Neural crest cell (in vitro differentiated cells): Measurements from ENCODE around the gene GPR21. TPM values are rescaled to one million over a fixed set of nuclear protein-coding genes. Genes with fewer than 3 reads are reported as not detected.

Source experiments
- DNase-seq: peaks from one replicate; pipeline ENCODE4 v3.0.0; 2021; ENCODE audit warnings: low read depth, mixed read lengths, low spot score
- H3K27ac Mint-ChIP-seq: one replicate; pipeline ENCODE4 v1.8.0; 2021; ENCODE audit warnings: mild to moderate bottlenecking, mixed read lengths; ENCODE audit not compliant: unreplicated experiment
- H3K27me3 Mint-ChIP-seq: 2 replicates; pipeline ENCODE4 v1.8.0; 2021; ENCODE audit warnings: low read depth, mild to moderate bottlenecking, mixed read lengths
- H3K36me3 Mint-ChIP-seq: 2 replicates; pipeline ENCODE4 v1.8.0; 2021; ENCODE audit warnings: low read depth, mild to moderate bottlenecking, mixed read lengths
- H3K4me1 Mint-ChIP-seq: 2 replicates; pipeline ENCODE4 v1.8.0; 2021; ENCODE audit warnings: mixed read lengths
- H3K4me3 Mint-ChIP-seq: one replicate; pipeline ENCODE4 v1.8.0; 2021; ENCODE audit warnings: mild to moderate bottlenecking, mixed read lengths
- H3K9me3 Mint-ChIP-seq: 2 replicates; pipeline ENCODE4 v1.8.0; 2021; ENCODE audit warnings: mixed read lengths
- total RNA-seq: library from RNA; stranded (reverse); gene quantifications from 2 replicates; pipeline ENCODE4 v1.2.1, GENCODE V29; 2021
- TF ChIP-seq, protein P1 (sequence below): fragments of 200-600 bp; sonication (generic); conservative IDR thresholded peaks from 2 replicates; pipeline ENCODE4 v1.5.0; 2021; ENCODE audit warnings: antibody characterized with exemption, mild to moderate bottlenecking

Gene GPR21
- total RNA-seq, 1 donor from 2014 or later = 1.0 TPM

DNA sequence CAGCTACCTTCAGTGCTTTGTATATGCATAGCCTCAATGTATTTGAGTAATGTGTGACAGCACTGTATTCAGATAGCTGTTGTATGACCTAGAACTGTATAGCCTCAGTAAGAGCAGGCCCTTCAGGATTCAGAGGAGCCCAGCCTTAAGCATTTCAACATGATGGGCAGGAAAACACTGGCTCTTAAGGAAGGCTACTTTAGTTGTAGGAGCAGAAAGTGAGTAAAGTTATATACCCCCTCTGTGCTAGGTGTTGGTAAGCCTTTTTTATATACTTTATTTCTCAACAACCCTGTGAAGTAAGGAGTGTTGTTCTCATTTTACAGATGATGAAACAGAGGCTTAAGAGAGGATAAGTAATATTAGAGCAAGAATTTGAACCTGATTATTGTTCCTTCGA, 1.5 kb upstream of the GPR21 start:
- H3K9me3 Mint-ChIP-seq = no peaks in the 10 kb centered on the region
- H3K4me1 Mint-ChIP-seq = peaks cover 28% of the 10 kb centered on the region
- H3K27me3 Mint-ChIP-seq = no peaks in the 10 kb centered on the region
- H3K4me3 Mint-ChIP-seq = no peak overlapping the region
- TF ChIP-seq, protein P1, sequence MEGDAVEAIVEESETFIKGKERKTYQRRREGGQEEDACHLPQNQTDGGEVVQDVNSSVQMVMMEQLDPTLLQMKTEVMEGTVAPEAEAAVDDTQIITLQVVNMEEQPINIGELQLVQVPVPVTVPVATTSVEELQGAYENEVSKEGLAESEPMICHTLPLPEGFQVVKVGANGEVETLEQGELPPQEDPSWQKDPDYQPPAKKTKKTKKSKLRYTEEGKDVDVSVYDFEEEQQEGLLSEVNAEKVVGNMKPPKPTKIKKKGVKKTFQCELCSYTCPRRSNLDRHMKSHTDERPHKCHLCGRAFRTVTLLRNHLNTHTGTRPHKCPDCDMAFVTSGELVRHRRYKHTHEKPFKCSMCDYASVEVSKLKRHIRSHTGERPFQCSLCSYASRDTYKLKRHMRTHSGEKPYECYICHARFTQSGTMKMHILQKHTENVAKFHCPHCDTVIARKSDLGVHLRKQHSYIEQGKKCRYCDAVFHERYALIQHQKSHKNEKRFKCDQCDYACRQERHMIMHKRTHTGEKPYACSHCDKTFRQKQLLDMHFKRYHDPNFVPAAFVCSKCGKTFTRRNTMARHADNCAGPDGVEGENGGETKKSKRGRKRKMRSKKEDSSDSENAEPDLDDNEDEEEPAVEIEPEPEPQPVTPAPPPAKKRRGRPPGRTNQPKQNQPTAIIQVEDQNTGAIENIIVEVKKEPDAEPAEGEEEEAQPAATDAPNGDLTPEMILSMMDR = no peak
- no peaks in the 10 kb centered on the region for H3K36me3 Mint-ChIP-seq
- no peak for DNase-seq
- no peak overlapping the region for H3K27ac Mint-ChIP-seq

DNA sequence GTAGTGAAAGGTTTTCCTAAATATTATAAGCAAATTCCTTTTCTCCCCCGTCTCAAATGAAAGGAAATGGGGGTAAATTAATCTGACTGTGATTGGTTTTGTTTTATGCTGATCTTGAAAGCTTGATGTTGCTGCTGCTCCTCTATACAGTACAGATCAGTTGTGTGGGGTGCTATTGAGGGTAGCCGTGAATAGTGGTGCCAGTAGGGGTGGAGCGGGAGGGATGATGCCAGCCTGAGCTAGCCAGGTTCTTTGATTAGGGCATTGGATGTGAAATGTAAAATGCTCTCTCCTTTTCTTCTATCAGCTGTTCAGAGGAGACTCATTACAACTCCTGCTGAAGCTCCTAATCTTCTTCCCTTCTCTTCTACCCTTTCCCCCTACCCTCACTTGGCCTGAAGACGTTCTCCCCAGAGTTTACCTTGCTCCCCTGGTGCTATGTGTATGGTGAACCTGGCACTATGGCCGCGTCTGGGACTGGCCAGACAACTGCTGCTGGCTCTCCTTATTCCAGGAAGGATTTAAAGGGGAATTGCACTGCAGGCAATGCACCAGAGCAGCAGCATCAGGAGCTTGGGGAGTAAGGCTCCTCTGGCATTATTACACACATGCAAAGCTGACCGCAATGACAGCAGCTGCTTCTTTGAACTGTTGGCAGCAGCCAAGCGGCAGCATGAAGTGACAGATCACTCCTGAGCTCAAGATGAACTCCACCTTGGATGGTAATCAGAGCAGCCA, 566 bp downstream of the GPR21 start:
- Mint-ChIP-seq H3K4me3 (no peak overlapping the region), H3K9me3 (no peaks in the 10 kb centered on the region), H3K27ac (peak overlapping the region; percentile 59), H3K4me1 (peaks cover 28% of the 10 kb centered on the region), H3K36me3 (no peaks in the 10 kb centered on the region), H3K27me3 (no peaks in the 10 kb centered on the region)
- TF ChIP-seq, protein P1 = no peak
- no peak for DNase-seq

DNA sequence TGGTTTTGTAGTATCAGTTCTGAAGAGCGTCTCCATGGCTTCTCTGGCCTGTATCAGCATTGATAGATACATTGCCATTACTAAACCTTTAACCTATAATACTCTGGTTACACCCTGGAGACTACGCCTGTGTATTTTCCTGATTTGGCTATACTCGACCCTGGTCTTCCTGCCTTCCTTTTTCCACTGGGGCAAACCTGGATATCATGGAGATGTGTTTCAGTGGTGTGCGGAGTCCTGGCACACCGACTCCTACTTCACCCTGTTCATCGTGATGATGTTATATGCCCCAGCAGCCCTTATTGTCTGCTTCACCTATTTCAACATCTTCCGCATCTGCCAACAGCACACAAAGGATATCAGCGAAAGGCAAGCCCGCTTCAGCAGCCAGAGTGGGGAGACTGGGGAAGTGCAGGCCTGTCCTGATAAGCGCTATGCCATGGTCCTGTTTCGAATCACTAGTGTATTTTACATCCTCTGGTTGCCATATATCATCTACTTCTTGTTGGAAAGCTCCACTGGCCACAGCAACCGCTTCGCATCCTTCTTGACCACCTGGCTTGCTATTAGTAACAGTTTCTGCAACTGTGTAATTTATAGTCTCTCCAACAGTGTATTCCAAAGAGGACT, 1.5 kb downstream of the GPR21 start:
- Mint-ChIP-seq H3K4me1 (peaks cover 28% of the 10 kb centered on the region), H3K4me3 (no peak overlapping the region), H3K27ac (no peak overlapping the region), H3K36me3 (no peaks in the 10 kb centered on the region), H3K27me3 (no peaks in the 10 kb centered on the region), H3K9me3 (no peaks in the 10 kb centered on the region)
- TF ChIP-seq, protein P1 = no peak
- no peak for DNase-seq

DNA sequence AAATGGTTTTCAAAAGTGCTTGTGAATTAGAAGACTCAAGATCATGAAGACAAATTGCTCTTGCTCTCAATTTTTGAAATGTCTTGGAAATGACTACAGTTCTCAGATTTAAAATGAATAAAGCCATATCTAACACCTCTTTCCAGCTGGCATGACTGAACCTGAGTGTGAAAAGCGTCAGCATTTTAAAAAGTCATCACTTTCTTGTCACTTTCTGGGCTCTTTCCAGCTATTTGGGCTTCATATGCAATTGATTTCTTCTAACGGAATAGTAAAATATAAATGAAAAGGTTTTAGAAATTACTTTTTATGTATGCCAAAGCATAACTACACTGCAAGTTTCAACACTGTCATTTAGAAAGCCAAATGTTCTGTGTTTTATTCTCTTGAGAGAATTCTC, 2.3 kb downstream of the GPR21 start:
- Mint-ChIP-seq H3K27me3 (no peaks in the 10 kb centered on the region), H3K4me1 (peaks cover 28% of the 10 kb centered on the region), H3K36me3 (no peaks in the 10 kb centered on the region), H3K27ac (no peak overlapping the region), H3K9me3 (no peaks in the 10 kb centered on the region), H3K4me3 (no peak overlapping the region)
- TF ChIP-seq, protein P1 = no peak
- no peak for DNase-seq

DNA sequence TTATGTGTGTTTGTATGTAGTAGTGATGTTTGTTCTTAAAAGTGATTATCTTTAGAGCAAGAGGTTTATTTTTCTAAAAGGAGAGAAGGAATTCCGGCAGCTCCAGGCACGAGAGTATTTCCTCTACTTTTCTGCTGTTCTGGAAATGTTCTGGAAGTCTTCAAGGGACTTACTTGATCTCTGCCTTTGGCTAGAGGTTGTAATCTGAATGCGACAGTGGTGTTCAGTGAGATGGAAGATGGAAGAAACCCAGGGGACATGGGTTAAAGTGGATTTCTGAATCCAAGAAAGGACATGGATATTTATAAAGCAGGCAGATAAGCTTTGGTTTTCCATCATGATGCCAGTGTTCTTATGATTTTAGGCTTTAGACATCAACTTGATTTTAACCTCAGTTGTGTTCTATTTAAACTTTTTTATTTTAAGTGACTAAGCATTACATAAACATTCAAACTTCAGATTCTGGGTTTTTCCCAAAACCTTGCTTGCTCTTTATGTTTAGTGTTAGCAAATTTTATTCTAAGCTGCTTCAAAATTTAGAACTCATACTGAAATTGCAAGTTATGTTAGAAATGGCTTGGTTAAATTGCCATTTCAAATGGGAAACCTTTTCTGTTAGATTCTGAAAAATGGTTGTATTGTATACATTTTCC, 3.6 kb downstream of the GPR21 start:
- no peak for DNase-seq
- TF ChIP-seq, protein P1 = no peak
- Mint-ChIP-seq H3K36me3 (peaks cover 4% of the 10 kb centered on the region), H3K4me3 (no peak overlapping the region), H3K4me1 (peaks cover 21% of the 10 kb centered on the region), H3K27ac (no peak overlapping the region), H3K9me3 (no peaks in the 10 kb centered on the region), H3K27me3 (no peaks in the 10 kb centered on the region)
